Activated CD8-positive, alpha-beta memory T cell treated with anti-CD3 and anti-CD28 coated beads for 4 hours (primary cell): ENCODE measurements around the gene SIPA1L3.

Source experiments
- DNase-seq, 2 donors: peaks; one replicate each; pipeline ENCODE4 v3.0.0-alpha.2; 2020; ENCODE audit warnings: low read depth in 2 of 2

SIPA1L3 gene

GRCh38 chr19:38107129-38107528, 200.1 kb downstream of the SIPA1L3 start:
- no peak for DNase-seq

GRCh38 chr19:38111898-38112297, 204.9 kb downstream of the SIPA1L3 start:
- DNase-seq: no peak

GRCh38 chr19:38114651-38115050, 207.6 kb downstream of the SIPA1L3 start:
- DNase-seq: no peak

GRCh38 chr19:38115271-38115802, 208.3 kb downstream of the SIPA1L3 start:
- no peak for DNase-seq

- DNase-seq: no peak
These were observed 211.2 kb downstream of the SIPA1L3 start for GRCh38 chr19:38118176-38118575.

- no peak for DNase-seq
These were observed 213.5 kb downstream of the SIPA1L3 start for GRCh38 chr19:38120471-38121025.

GRCh38 chr19:38122402-38123093, 215.5 kb downstream of the SIPA1L3 start:
- no peak for DNase-seq

- DNase-seq: no peak
These were observed 218.2 kb downstream of the SIPA1L3 start for GRCh38 chr19:38125238-38125637.

GRCh38 chr19:38130399-38130798, 223.4 kb downstream of the SIPA1L3 start:
- DNase-seq: no peak

GRCh38 chr19:38132781-38133180, 225.8 kb downstream of the SIPA1L3 start:
- DNase-seq: no peak

GRCh38 chr19:38133319-38133718, 226.3 kb downstream of the SIPA1L3 start:
- DNase-seq: no peak

- no peak for DNase-seq
These were observed 227.6 kb downstream of the SIPA1L3 start for GRCh38 chr19:38134540-38135149.

GRCh38 chr19:38135150-38135998, 228.4 kb downstream of the SIPA1L3 start:
- DNase-seq: no peak

- DNase-seq: no peak
These were observed 232.1 kb downstream of the SIPA1L3 start for GRCh38 chr19:38139122-38139521.

GRCh38 chr19:38141108-38141507, 234.1 kb downstream of the SIPA1L3 start:
- no peak for DNase-seq

- peak in 1 of 2 donors; percentile 19 for DNase-seq
These were observed 235.4 kb downstream of the SIPA1L3 start for GRCh38 chr19:38142176-38143035.

GRCh38 chr19:38143847-38144246, 236.8 kb downstream of the SIPA1L3 start:
- no peak for DNase-seq

- no peak for DNase-seq
These were observed 237.7 kb downstream of the SIPA1L3 start for GRCh38 chr19:38144667-38145066.

- DNase-seq: no peak
These were observed 238.6 kb downstream of the SIPA1L3 start for GRCh38 chr19:38145623-38146022.

GRCh38 chr19:38148337-38148736, 241.3 kb downstream of the SIPA1L3 start:
- no peak for DNase-seq

- DNase-seq: no peak
These were observed 242.7 kb downstream of the SIPA1L3 start for GRCh38 chr19:38149661-38150061.
